ENCODE data around the gene EMC1. TPM values are rescaled to one million over a fixed set of nuclear protein-coding genes. Genes with fewer than 3 reads are reported as not detected.

The EMC1 gene
- total RNA-seq, 2 donors from 2014 or later, result 59.0 to 67.5 TPM

GRCh38 chr1:19205403-19205802, 45.9 kb downstream of the EMC1 start:
- no peak for DNase-seq
- Histone ChIP-seq H3K4me3 (ENCODE audit: low read length) (no peak overlapping the region), H3K4me1 (ENCODE audit: control insufficient read depth, insufficient read depth, low read length) (peaks cover 6% of the 10 kb centered on the region), H3K9me3 (ENCODE audit: control insufficient read depth, low read length) (no peaks in the 10 kb centered on the region), H3K27me3 (ENCODE audit: control insufficient read depth, insufficient read depth, low read length, poor library complexity, severe bottlenecking) (no peaks in the 10 kb centered on the region), H3K9ac (ENCODE audit: extremely low read depth, low read length, poor library complexity, severe bottlenecking) (no peak overlapping the region), H3K36me3 (ENCODE audit: control insufficient read depth, insufficient read depth, low read length) (peaks cover 28% of the 10 kb centered on the region), H3K27ac (ENCODE audit: low read depth, low read length) (no peak overlapping the region)
- Mint-ChIP-seq H3K27me3 (ENCODE audit: insufficient read depth) (no peaks in the 10 kb centered on the region), H3K4me3 (no peak overlapping the region), H3K4me1 (peaks cover 26% of the 10 kb centered on the region), H3K27ac (no peak overlapping the region), H3K9me3 (no peaks in the 10 kb centered on the region), H3K36me3 (ENCODE audit: low read depth) (peaks cover 4% of the 10 kb centered on the region)
- no peak for TF ChIP-seq CTCF (conservative IDR thresholded peaks at IDR 0.05)
- 95% methylated on average over 1 of the region's 1 CpG; no CpG with 5 or more reads in 1 of the 2 experiments for WGBS, 2 experiments (ENCODE audit: insufficient coverage in 1 of 2, insufficient read length in 1 of 2)

- Mint-ChIP-seq H3K27me3 (ENCODE audit: insufficient read depth) (no peaks in the 10 kb centered on the region), H3K4me1 (peaks cover 26% of the 10 kb centered on the region), H3K27ac (peak overlapping the region; percentile 16), H3K36me3 (ENCODE audit: low read depth) (peaks cover 10% of the 10 kb centered on the region), H3K9me3 (no peaks in the 10 kb centered on the region), H3K4me3 (no peak overlapping the region)
- Histone ChIP-seq H3K9me3 (ENCODE audit: control insufficient read depth, low read length) (no peaks in the 10 kb centered on the region), H3K4me3 (ENCODE audit: low read length) (no peak overlapping the region), H3K27me3 (ENCODE audit: control insufficient read depth, insufficient read depth, low read length, poor library complexity, severe bottlenecking) (no peaks in the 10 kb centered on the region), H3K36me3 (ENCODE audit: control insufficient read depth, insufficient read depth, low read length) (peaks cover 35% of the 10 kb centered on the region), H3K9ac (ENCODE audit: extremely low read depth, low read length, poor library complexity, severe bottlenecking) (no peak overlapping the region), H3K4me1 (ENCODE audit: control insufficient read depth, insufficient read depth, low read length) (peaks cover 6% of the 10 kb centered on the region), H3K27ac (ENCODE audit: low read depth, low read length) (no peak overlapping the region)
- DNase-seq, result no peak
- WGBS, 2 experiments (ENCODE audit: insufficient coverage in 1 of 2, insufficient read length in 1 of 2), result 97 to 100% methylated on average over 2 to 6 of the region's 6 CpGs
- no peak for TF ChIP-seq CTCF (conservative IDR thresholded peaks at IDR 0.05)
These were observed 46.7 kb downstream of the EMC1 start for GRCh38 chr1:19204446-19205266.

- Mint-ChIP-seq H3K4me3 (no peak overlapping the region), H3K9me3 (no peaks in the 10 kb centered on the region), H3K27me3 (ENCODE audit: insufficient read depth) (no peaks in the 10 kb centered on the region), H3K27ac (no peak overlapping the region), H3K36me3 (ENCODE audit: low read depth) (peaks cover 21% of the 10 kb centered on the region), H3K4me1 (peaks cover 18% of the 10 kb centered on the region)
- no peak overlapping the region for H3K4me3 ChIP-seq (ENCODE audit: low read length)
- peaks cover 47% of the 10 kb centered on the region for H3K36me3 ChIP-seq (ENCODE audit: control insufficient read depth, insufficient read depth, low read length)
- H3K9me3 ChIP-seq (ENCODE audit: control insufficient read depth, low read length), result no peaks in the 10 kb centered on the region
- peaks cover 6% of the 10 kb centered on the region for H3K4me1 ChIP-seq (ENCODE audit: control insufficient read depth, insufficient read depth, low read length)
- no peak overlapping the region for H3K9ac ChIP-seq (ENCODE audit: extremely low read depth, low read length, poor library complexity, severe bottlenecking)
- DNase-seq, result no peak
- no peak overlapping the region for H3K27ac ChIP-seq (ENCODE audit: low read depth, low read length)
- no peak for TF ChIP-seq CTCF (conservative IDR thresholded peaks at IDR 0.05)
- WGBS, 2 experiments (ENCODE audit: insufficient coverage in 1 of 2, insufficient read length in 1 of 2), result 94 to 100% methylated on average over 2 of the region's 2 CpGs
- no peaks in the 10 kb centered on the region for H3K27me3 ChIP-seq (ENCODE audit: control insufficient read depth, insufficient read depth, low read length, poor library complexity, severe bottlenecking)
These were observed 47.9 kb downstream of the EMC1 start for GRCh38 chr1:19203440-19203839.

All from endodermal cell (in vitro differentiated cells).